H9 (cell line): ENCODE results near the gene KRT2. TPM values are rescaled to one million over a fixed set of nuclear protein-coding genes. Genes with fewer than 3 reads are reported as not detected.

Experiments used
- DNase-seq: peaks from one replicate; pipeline ENCODE4 v3.0.0-alpha.2; 2017
- H2AFZ ChIP-seq: one replicate; pipeline ENCODE4 v1.6.1; 2013; ENCODE audit warnings: mild to moderate bottlenecking, low read length, control low read depth, moderate library complexity
- H2AK5ac ChIP-seq: 2 replicates; pipeline ENCODE4 v1.6.1; 2013; ENCODE audit warnings: low read length, control low read depth, mixed read lengths; ENCODE audit not compliant: insufficient read length
- H2BK120ac ChIP-seq: one replicate; pipeline ENCODE4 v1.6.1; 2013; ENCODE audit warnings: low read depth, mild to moderate bottlenecking, low read length, control low read depth, inconsistent platforms; ENCODE audit not compliant: poor library complexity, severe bottlenecking
- H2BK12ac ChIP-seq: 2 replicates; pipeline ENCODE4 v1.6.1; 2013; ENCODE audit warnings: low read length, control low read depth, mixed read lengths, low read depth; ENCODE audit not compliant: insufficient read length
- H2BK15ac ChIP-seq: 2 replicates; pipeline ENCODE4 v1.6.1; 2013; ENCODE audit warnings: low read depth, low read length, control low read depth
- H2BK20ac ChIP-seq: one replicate; pipeline ENCODE4 v1.6.1; 2013; ENCODE audit warnings: low read depth, mild to moderate bottlenecking, low read length, control low read depth, inconsistent platforms; ENCODE audit not compliant: poor library complexity, severe bottlenecking
- H2BK5ac ChIP-seq: 2 replicates; pipeline ENCODE4 v1.6.1; 2013; ENCODE audit warnings: low read length, control low read depth, mixed read lengths; ENCODE audit not compliant: insufficient read length
- H3K14ac ChIP-seq: 2 replicates; pipeline ENCODE4 v1.6.1; 2013; ENCODE audit warnings: low read length, control low read depth; ENCODE audit not compliant: insufficient read depth
- H3K18ac ChIP-seq: 2 replicates; pipeline ENCODE4 v1.6.1; 2013; ENCODE audit warnings: low read depth, mild to moderate bottlenecking, mixed read lengths, low read length, control low read depth; ENCODE audit not compliant: insufficient read length
- H3K23ac ChIP-seq: 2 replicates; pipeline ENCODE4 v1.6.1; 2013; ENCODE audit warnings: low read length, control low read depth, mixed read lengths, low read depth; ENCODE audit not compliant: insufficient read length
- H3K23me2 ChIP-seq: 2 replicates; pipeline ENCODE4 v1.6.1; 2013; ENCODE audit warnings: low read depth, mild to moderate bottlenecking, mixed read lengths, low read length, control low read depth; ENCODE audit not compliant: insufficient read length, poor library complexity, severe bottlenecking
- H3K27ac ChIP-seq: 2 replicates; pipeline ENCODE4 v1.5.1; 2013; ENCODE audit warnings: low read length, control low read depth, mixed read lengths, low read depth; ENCODE audit not compliant: insufficient read length
- H3K27me3 ChIP-seq: 2 replicates; pipeline ENCODE4 v1.6.1; 2013; ENCODE audit warnings: low read length, control low read depth, inconsistent platforms; ENCODE audit not compliant: insufficient read depth
- H3K4ac ChIP-seq: 2 replicates; pipeline ENCODE4 v1.6.1; 2013; ENCODE audit warnings: low read depth, mild to moderate bottlenecking, control low read depth, inconsistent platforms, low read length, moderate library complexity
- H3K4me1 ChIP-seq: 2 replicates; pipeline ENCODE4 v1.6.1; 2013; ENCODE audit warnings: low read length, control low read depth, inconsistent platforms; ENCODE audit not compliant: insufficient read depth
- H3K4me2 ChIP-seq: 2 replicates; pipeline ENCODE4 v1.6.1; 2013; ENCODE audit warnings: low read length, control low read depth, mixed read lengths; ENCODE audit not compliant: insufficient read length, insufficient read depth
- H3K56ac ChIP-seq: 2 replicates; pipeline ENCODE4 v1.6.1; 2013; ENCODE audit warnings: low read depth, mild to moderate bottlenecking, mixed read lengths, low read length, control low read depth; ENCODE audit not compliant: insufficient read length
- H3K79me1 ChIP-seq: 2 replicates; pipeline ENCODE4 v1.6.1; 2013; ENCODE audit warnings: low read depth, mild to moderate bottlenecking, moderate library complexity, low read length, control low read depth, inconsistent platforms; ENCODE audit not compliant: insufficient read depth, poor library complexity, severe bottlenecking
- H3K79me2 ChIP-seq: 2 replicates; pipeline ENCODE4 v1.6.1; 2013; ENCODE audit warnings: low read length, control low read depth, inconsistent platforms; ENCODE audit not compliant: insufficient read depth
- H3K9ac ChIP-seq: 2 replicates; pipeline ENCODE4 v1.6.1; 2013; ENCODE audit warnings: low read length, control low read depth, mixed read lengths; ENCODE audit not compliant: insufficient read length; ENCODE audit errors: extremely low read depth
- H3K9me3 ChIP-seq: one replicate; pipeline ENCODE4 v1.6.1; 2013; ENCODE audit warnings: low read depth, low read length, inconsistent platforms; ENCODE audit not compliant: control insufficient read depth
- H3T11ph ChIP-seq: one replicate; pipeline ENCODE4 v1.6.1; 2013; ENCODE audit warnings: mild to moderate bottlenecking, low read length, control low read depth, inconsistent platforms
- H4K20me1 ChIP-seq: one replicate; pipeline ENCODE4 v1.6.1; 2013; ENCODE audit not compliant: control insufficient read depth, insufficient read length, insufficient read depth
- H4K5ac ChIP-seq: 2 replicates; pipeline ENCODE4 v1.6.1; 2013; ENCODE audit warnings: low read depth, mild to moderate bottlenecking, mixed read lengths, low read length, control low read depth; ENCODE audit not compliant: insufficient read length
- H4K8ac ChIP-seq: replicated peaks from 2 replicates; pipeline ENCODE4 v1.6.1; 2013; ENCODE audit warnings: low read length, control low read depth, mixed read lengths, low read depth; ENCODE audit not compliant: insufficient read length
- H4K91ac ChIP-seq: 2 replicates; pipeline ENCODE4 v1.6.1; 2013; ENCODE audit warnings: low read depth, mild to moderate bottlenecking, moderate library complexity, mixed read lengths, low read length, control low read depth; ENCODE audit not compliant: insufficient read length
- H3K27ac Mint-ChIP-seq, 3 experiments: 2 replicates in 2 of 3; 3 replicates in 1 of 3; pipeline ENCODE4 v1.8.0; 2020 to 2021; ENCODE audit warnings: mixed read lengths in 3 of 3, mild to moderate bottlenecking in 1 of 3, moderate library complexity in 1 of 3
- H3K27me3 Mint-ChIP-seq: 2 replicates; pipeline ENCODE4 v1.8.0; 2021; ENCODE audit warnings: low read depth, mild to moderate bottlenecking, moderate library complexity, mixed read lengths
- H3K36me3 Mint-ChIP-seq, 3 experiments: 2 replicates in 2 of 3; 3 replicates in 1 of 3; pipeline ENCODE4 v1.8.0; 2020 to 2021; ENCODE audit warnings: low read depth in 3 of 3, mixed read lengths in 3 of 3; ENCODE audit not compliant: insufficient read depth in 1 of 3
- H3K4me1 Mint-ChIP-seq, 2 experiments: 2 replicates each; pipeline ENCODE4 v1.8.0; 2020; ENCODE audit warnings: mixed read lengths in 2 of 2
- H3K4me3 Mint-ChIP-seq, 2 experiments: 2 replicates in 1 of 2; 3 replicates in 1 of 2; pipeline ENCODE4 v1.8.0; 2020 to 2021; ENCODE audit warnings: mild to moderate bottlenecking in 2 of 2, mixed read lengths in 2 of 2, moderate library complexity in 1 of 2
- H3K9me3 Mint-ChIP-seq, 2 experiments: 2 replicates in 1 of 2; 3 replicates in 1 of 2; pipeline ENCODE4 v1.8.0; 2020; ENCODE audit warnings: mild to moderate bottlenecking in 2 of 2, mixed read lengths in 2 of 2, moderate library complexity in 1 of 2
- WGBS: extraction: QIAGEN DNeasy Blood & Tissue Kit; methylation state at CpG from one replicate; pipeline ENCODE4 v1.1.7; 2013; ENCODE audit warnings: missing lambda C conversion rate, low lambda C conversion rate, mixed read lengths; ENCODE audit not compliant: insufficient read length; ENCODE audit errors: extremely low coverage; 5-methylcytosine and 5-hydroxymethylcytosine counted together
- total RNA-seq: library from RNA; stranded (reverse); gene quantifications from 2 replicates; pipeline ENCODE4 v1.2.1, GENCODE V29; 2021
- TF ChIP-seq, protein P1 (sequence below): fragments of 200-600 bp; sonication (generic); conservative IDR thresholded peaks from 3 replicates; pipeline ENCODE4 v1.8.0; 2021; ENCODE audit warnings: antibody characterized with exemption, mild to moderate bottlenecking

The KRT2 gene
- total RNA-seq, 1 experiment from 2014 or later = not detected

DNA sequence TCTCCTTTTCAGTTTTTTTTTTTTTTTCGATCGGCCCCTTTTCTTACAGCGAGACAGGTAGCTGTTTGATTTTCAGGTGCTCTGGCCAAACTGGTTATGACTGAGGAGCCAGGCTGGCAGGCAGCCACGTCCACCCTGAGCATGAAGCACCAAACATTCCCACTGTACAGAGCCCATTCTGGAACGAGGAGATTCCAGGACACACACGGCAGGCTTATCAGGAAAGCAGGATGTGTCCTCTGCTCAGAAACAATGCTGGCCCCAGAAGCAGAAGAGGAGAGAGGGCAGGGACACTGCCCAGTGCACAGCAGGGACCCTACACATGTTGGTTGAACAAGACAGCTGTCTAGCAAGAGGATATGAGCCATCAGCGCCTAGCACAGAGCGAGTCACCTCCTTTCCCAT lies 3.7 kb upstream of the KRT2 start:
- Histone ChIP-seq H2BK120ac (no peak overlapping the region), H3K4me1 (no peaks in the 10 kb centered on the region), H3K4ac (no peak overlapping the region), H3K18ac (no peak overlapping the region), H3K14ac (no peak overlapping the region), H4K8ac (no peak overlapping the region), H3K27ac (no peak overlapping the region), H4K20me1 (peaks cover 2% of the 10 kb centered on the region), H2BK15ac (no peak overlapping the region), H3T11ph (no peak overlapping the region), H3K27me3 (no peaks in the 10 kb centered on the region), H3K9ac (no peak overlapping the region), H2AFZ (no peak overlapping the region), H3K56ac (no peak overlapping the region), H3K9me3 (no peaks in the 10 kb centered on the region), H2BK20ac (no peak overlapping the region), H4K5ac (no peak overlapping the region), H3K23ac (no peak overlapping the region), H3K79me1 (no peaks in the 10 kb centered on the region), H2AK5ac (no peak overlapping the region), H3K4me2 (no peak overlapping the region), H2BK5ac (no peak overlapping the region), H3K79me2 (no peaks in the 10 kb centered on the region), H3K23me2 (no peaks in the 10 kb centered on the region), H4K91ac (no peak overlapping the region), H2BK12ac (no peak overlapping the region)
- Mint-ChIP-seq H3K9me3 (peaks cover 2 to 9% of the 10 kb centered on the region in 2 experiments; a peak in 2 of 5 replicates), H3K4me3 (no peak overlapping the region), H3K36me3 (no peaks in the 10 kb centered on the region), H3K27me3 (peaks cover 25% of the 10 kb centered on the region), H3K27ac (no peak overlapping the region), H3K4me1 (peaks cover 0 to 4% of the 10 kb centered on the region in 2 experiments; a peak in 2 of 4 replicates)
- TF ChIP-seq, protein P1, sequence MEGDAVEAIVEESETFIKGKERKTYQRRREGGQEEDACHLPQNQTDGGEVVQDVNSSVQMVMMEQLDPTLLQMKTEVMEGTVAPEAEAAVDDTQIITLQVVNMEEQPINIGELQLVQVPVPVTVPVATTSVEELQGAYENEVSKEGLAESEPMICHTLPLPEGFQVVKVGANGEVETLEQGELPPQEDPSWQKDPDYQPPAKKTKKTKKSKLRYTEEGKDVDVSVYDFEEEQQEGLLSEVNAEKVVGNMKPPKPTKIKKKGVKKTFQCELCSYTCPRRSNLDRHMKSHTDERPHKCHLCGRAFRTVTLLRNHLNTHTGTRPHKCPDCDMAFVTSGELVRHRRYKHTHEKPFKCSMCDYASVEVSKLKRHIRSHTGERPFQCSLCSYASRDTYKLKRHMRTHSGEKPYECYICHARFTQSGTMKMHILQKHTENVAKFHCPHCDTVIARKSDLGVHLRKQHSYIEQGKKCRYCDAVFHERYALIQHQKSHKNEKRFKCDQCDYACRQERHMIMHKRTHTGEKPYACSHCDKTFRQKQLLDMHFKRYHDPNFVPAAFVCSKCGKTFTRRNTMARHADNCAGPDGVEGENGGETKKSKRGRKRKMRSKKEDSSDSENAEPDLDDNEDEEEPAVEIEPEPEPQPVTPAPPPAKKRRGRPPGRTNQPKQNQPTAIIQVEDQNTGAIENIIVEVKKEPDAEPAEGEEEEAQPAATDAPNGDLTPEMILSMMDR = no peak
- peak; percentile 14 for DNase-seq
- WGBS = no CpG with 5 or more reads among the region's 8 CpGs
